Esophagus (tissue), 2 donors: ENCODE results near the gene VHLL. TPM values are rescaled to one million over a fixed set of nuclear protein-coding genes. Genes with fewer than 3 reads are reported as not detected.

Experiments used
- H3K27ac ChIP-seq, 2 donors: one replicate each; pipeline ENCODE4 v1.5.1; 2013; ENCODE audit warnings: low read depth in 2 of 2, mild to moderate bottlenecking in 2 of 2, inconsistent platforms in 1 of 2, low read length in 1 of 2, moderate library complexity in 1 of 2
- H3K27me3 ChIP-seq, 2 donors: one replicate each; pipeline ENCODE4 v1.6.1; 2013; ENCODE audit warnings: low read length in 2 of 2, control low read depth in 1 of 2, mild to moderate bottlenecking in 1 of 2; ENCODE audit not compliant: insufficient read depth in 2 of 2, control insufficient read depth in 1 of 2
- H3K36me3 ChIP-seq, 2 donors: one replicate each; pipeline ENCODE4 v1.6.1; 2013; ENCODE audit warnings: low read length in 1 of 2; ENCODE audit not compliant: control insufficient read depth in 2 of 2, insufficient read depth in 2 of 2
- H3K4me1 ChIP-seq, 2 donors: one replicate each; pipeline ENCODE4 v1.6.1; 2013; ENCODE audit warnings: low read length in 1 of 2; ENCODE audit not compliant: control insufficient read depth in 2 of 2, insufficient read depth in 2 of 2
- H3K4me3 ChIP-seq, 2 donors: one replicate each; pipeline ENCODE4 v1.5.1; 2013; ENCODE audit warnings: low read length in 2 of 2, mild to moderate bottlenecking in 2 of 2, low read depth in 1 of 2, moderate library complexity in 1 of 2
- H3K9me3 ChIP-seq, 2 donors: one replicate each; pipeline ENCODE4 v1.6.1; 2013; ENCODE audit warnings: mild to moderate bottlenecking in 2 of 2, low read depth in 1 of 2, low read length in 1 of 2, moderate library complexity in 1 of 2; ENCODE audit not compliant: control insufficient read depth in 2 of 2, insufficient read depth in 1 of 2
- WGBS, 2 donors: extraction: QIAGEN DNeasy Blood & Tissue Kit; methylation state at CpG; one replicate each; pipeline ENCODE4 v1.1.7; 2013; 5-methylcytosine and 5-hydroxymethylcytosine counted together
- polyA plus RNA-seq, 2 donors: library from polyadenylated mRNA; stranded (reverse); fragments of 200-250 nt; gene quantifications; one replicate each; pipeline ENCODE4 v1.2.3, GENCODE V29; 2013
- donor health status: healthy with polysubstance abuse.
- donor health status: Bipolar disorder and iron deficiency.

VHLL gene
- polyA plus RNA-seq, 2 donors: not detected

DNA sequence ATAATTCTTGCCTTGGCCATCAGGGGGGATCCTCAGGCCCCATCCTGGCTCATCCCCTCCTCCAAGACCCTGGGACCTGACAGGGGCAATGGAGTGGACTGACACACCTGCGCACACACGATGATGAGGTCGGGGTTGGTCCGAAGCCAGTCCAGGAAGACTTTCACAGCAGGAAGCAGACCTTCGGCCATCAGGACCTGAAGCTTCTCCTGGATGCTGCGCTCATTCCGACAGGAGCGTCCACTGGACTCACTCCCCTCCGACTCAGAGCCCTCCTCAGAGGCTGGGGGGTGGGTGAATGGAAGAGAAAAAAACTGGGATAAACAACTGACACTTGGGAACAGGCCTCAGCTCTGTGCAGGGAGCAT is 35.8 kb downstream of the VHLL start:
- WGBS, 2 donors: 76 to 84% methylated on average over 9 of the region's 9 CpGs
- no peaks in the 10 kb centered on the region for H3K27me3 ChIP-seq
- H3K9me3 ChIP-seq: no peaks in the 10 kb centered on the region
- no peak overlapping the region for H3K4me3 ChIP-seq
- H3K36me3 ChIP-seq: peaks cover 52 to 70% of the 10 kb centered on the region in 2 donors
- peaks cover 0 to 7% of the 10 kb centered on the region in 2 donors for H3K4me1 ChIP-seq
- peak overlapping the region; percentile 62 to 90 for H3K27ac ChIP-seq

DNA sequence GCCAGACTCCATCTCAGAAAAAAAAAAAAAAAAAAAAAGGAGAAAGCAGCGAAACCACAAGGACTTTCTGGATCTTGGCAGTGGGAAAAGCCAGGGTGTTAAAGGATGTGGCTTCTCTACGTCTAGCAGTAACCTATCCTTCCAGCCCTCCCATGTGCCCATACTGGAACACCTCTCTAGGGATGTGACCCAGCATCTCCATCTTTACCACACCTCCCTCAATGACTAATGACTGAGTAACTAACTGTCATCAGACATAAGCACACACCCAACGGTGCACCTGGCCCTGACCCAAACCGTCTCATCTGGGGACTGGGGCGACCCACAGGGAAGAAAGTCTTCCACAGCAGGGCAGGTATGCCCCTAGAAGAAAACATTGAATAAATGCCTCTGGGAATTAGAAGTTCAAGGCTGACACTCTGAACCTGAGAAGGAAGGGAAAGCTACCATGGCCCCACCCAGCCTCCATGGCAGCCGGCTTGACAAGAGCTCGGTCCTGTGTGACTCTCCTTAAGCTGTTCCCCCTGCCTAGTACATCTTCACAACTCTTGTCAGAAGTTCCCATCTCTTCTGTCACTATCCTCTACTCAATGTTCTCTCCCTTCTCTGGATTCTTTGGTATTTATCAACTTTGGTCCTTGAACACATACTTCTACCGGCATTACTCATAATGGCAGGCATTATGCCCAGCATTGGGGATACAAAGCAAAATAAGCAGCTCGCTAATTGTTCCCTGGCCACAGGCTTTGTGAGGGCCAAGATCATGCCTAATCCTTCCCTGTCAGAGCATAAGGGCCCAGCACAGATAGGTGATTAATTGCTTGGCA is 36.4 kb downstream of the VHLL start:
- no peaks in the 10 kb centered on the region for H3K9me3 ChIP-seq
- H3K4me1 ChIP-seq: peaks cover 0 to 7% of the 10 kb centered on the region in 2 donors
- H3K27ac ChIP-seq: peak overlapping the region; percentile 62 to 90
- whole genome bisulfite sequencing, 2 donors: 53 to 66% methylated on average over 8 to 9 of the region's 9 CpGs
- H3K36me3 ChIP-seq: peaks cover 57 to 71% of the 10 kb centered on the region in 2 donors
- no peak overlapping the region for H3K4me3 ChIP-seq
- H3K27me3 ChIP-seq: no peaks in the 10 kb centered on the region

DNA sequence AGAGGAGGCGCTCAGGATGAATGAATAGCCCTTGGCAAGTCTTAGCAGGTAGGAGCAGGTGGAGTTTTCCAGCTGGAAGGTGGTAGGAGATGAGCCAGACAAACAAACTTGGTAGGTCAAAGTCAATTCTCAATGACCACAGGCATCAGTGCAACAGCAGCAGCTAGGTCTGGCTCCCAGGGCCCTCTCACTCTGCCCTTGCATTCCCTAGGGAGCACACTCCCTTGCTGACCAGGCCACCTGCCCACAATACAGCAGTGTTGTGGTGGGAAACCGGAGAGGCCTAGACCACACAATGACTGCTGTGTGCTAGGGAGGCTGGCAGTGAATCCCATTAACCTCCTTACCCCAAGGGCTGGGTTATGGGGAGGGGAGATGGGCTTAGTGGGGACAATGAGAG is 38.2 kb downstream of the VHLL start:
- H3K27ac ChIP-seq: no peak overlapping the region
- H3K9me3 ChIP-seq: no peaks in the 10 kb centered on the region
- 75 to 88% methylated on average over 2 of the region's 2 CpGs for WGBS, 2 donors
- no peak overlapping the region for H3K4me3 ChIP-seq
- H3K4me1 ChIP-seq: peaks cover 0 to 7% of the 10 kb centered on the region in 2 donors
- H3K27me3 ChIP-seq: no peaks in the 10 kb centered on the region
- H3K36me3 ChIP-seq: peaks cover 52 to 65% of the 10 kb centered on the region in 2 donors

DNA sequence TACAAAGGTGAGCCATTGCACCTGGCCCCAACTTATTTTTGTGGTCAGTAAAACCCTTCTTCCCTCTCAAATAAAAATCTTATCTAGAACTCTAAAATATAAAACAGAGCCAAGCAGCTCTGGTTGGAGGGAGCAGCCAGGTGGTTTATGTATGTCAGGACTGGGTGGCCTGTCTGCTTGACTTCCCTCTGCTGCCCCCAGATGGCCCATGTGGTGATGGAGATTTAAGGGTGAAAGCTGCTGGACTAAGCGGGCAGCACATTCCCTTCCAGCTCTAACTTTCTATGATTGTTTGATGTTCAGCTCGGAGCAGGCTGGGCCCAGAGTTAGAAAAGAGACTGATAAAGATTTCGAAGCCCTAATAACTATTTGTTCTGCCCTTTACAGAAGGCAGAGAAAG is 39.3 kb downstream of the VHLL start:
- Histone ChIP-seq H3K4me1 (peaks cover 0 to 7% of the 10 kb centered on the region in 2 donors), H3K36me3 (peaks cover 46 to 56% of the 10 kb centered on the region in 2 donors), H3K27ac (no peak overlapping the region), H3K4me3 (no peak overlapping the region), H3K9me3 (no peaks in the 10 kb centered on the region), H3K27me3 (no peaks in the 10 kb centered on the region)
- WGBS, 2 donors: 85 to 86% methylated on average over 3 of the region's 3 CpGs

DNA sequence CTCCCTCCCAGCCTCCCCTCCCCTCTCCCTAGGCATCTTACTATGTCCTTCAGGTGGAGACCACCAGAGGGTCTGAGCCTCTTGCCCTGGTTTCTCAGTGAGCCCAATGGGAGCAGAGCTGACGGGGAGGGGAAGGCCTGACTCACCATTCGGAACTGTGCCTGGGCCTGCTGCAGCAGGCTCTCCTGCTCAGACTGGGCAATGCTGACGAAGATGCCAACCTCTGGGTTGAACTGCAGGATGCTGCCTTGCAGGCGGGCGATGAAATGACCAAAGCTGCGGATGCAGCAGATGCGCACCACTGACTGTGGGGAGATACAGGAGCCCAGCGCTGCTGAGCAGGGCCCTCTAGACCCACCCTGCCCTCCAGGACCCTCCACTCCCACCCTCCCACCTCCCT is 40.2 kb downstream of the VHLL start:
- H3K27ac ChIP-seq: peak overlapping the region in 1 of 2 donors; percentile 26
- 62 to 81% methylated on average over 7 to 8 of the region's 8 CpGs for WGBS, 2 donors
- H3K36me3 ChIP-seq: peaks cover 46 to 56% of the 10 kb centered on the region in 2 donors
- peaks cover 0 to 7% of the 10 kb centered on the region in 2 donors for H3K4me1 ChIP-seq
- H3K9me3 ChIP-seq: no peaks in the 10 kb centered on the region
- no peak overlapping the region for H3K4me3 ChIP-seq
- no peaks in the 10 kb centered on the region for H3K27me3 ChIP-seq

DNA sequence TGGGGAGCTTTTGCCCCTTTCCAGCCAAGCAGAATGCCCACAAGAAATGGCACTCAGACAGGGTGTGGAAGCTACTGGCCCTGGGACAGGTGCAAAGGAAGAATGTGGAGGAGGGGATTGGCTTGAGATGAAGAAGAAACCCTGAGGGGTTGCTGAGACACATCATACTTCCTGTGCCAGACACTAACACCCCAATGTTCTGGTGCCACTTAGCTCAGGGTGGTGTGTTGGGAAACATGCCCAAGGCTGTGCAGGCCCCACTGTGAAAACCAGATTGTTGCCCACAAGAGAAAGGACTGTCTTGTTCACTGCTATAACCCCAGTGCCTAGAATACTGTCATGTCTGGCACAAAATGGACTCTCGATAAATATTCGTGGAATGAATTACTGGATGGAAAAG is 41.4 kb downstream of the VHLL start:
- no peaks in the 10 kb centered on the region for H3K9me3 ChIP-seq
- 58 to 80% methylated on average over 2 of the region's 2 CpGs for WGBS, 2 donors
- H3K4me3 ChIP-seq: no peak overlapping the region
- peaks cover 47 to 61% of the 10 kb centered on the region in 2 donors for H3K36me3 ChIP-seq
- H3K4me1 ChIP-seq: peaks cover 0 to 4% of the 10 kb centered on the region in 2 donors
- H3K27ac ChIP-seq: no peak overlapping the region
- H3K27me3 ChIP-seq: no peaks in the 10 kb centered on the region

DNA sequence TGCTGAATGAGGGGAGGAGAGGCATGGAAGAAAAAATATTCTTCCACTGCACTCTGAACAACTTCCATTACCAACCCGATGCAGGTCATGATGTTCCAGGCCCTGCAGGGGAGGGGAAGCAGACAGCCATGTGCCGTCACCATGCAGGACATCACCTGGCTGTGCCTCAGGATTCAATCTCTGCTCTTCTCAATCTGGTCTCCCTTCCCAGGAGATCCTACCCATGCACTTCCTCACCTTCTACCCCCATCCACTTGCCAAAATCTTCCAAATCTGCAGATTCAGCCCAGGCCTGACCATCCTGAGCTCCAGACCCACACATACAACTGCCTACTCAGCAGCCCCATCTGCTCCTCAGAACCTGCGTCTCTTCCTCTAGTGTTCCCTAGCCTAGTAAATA is 45.5 kb downstream of the VHLL start:
- Histone ChIP-seq H3K36me3 (peaks cover 44 to 66% of the 10 kb centered on the region in 2 donors), H3K27me3 (no peaks in the 10 kb centered on the region), H3K4me1 (peaks cover under 1 to 2% of the 10 kb centered on the region in 2 donors), H3K27ac (no peak overlapping the region), H3K4me3 (no peak overlapping the region), H3K9me3 (no peaks in the 10 kb centered on the region)
- 93% methylated on average over 3 of the region's 3 CpGs for WGBS, 2 donors

DNA sequence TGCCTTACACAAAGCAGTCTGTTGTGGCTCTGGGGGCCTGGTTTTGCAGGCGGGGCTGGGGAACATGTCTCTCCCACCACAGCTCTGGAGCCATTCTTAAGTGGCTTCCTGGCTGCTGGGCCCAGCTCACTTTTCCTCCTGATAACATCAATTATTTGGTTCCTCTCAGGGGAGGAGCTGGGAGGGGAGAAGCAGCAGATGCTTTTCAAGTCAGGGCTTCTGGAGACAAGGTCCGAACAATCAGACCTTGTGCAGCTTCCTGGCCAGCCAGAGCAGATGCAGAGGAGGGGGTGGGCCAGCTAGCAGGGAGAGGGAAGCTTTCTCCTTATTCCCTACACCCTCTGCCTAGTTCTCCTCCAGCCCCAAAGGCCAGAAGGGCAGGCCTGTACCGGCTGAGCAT is 47.6 kb downstream of the VHLL start:
- Histone ChIP-seq H3K36me3 (peaks cover 33 to 52% of the 10 kb centered on the region in 2 donors), H3K27me3 (no peaks in the 10 kb centered on the region), H3K27ac (no peak overlapping the region), H3K4me1 (peaks cover 2 to 15% of the 10 kb centered on the region in 2 donors), H3K9me3 (no peaks in the 10 kb centered on the region), H3K4me3 (no peak overlapping the region)
- WGBS, 2 donors: 28 to 43% methylated on average over 3 of the region's 3 CpGs

DNA sequence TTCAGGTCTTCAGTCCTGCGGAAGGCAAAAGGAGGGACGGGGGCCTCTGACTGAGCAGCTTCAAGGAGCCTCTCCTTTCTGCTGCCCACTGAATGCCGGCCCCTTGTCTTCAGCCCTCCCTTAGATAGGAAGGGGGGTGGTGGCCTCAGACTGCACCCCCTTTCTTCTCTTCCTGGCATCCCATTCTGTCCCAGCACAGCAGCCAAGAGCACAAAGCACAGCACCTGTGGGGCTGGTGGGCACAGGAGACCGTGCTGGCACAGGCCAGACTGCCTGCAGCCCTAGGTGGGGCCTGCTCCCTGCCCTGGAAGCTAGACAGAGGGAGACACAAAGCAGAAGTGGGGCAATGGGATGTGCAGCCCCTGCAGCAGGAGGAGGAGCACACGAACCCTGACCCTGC is 49.5 kb downstream of the VHLL start:
- no peak overlapping the region for H3K27ac ChIP-seq
- H3K4me1 ChIP-seq: peaks cover 4 to 31% of the 10 kb centered on the region in 2 donors
- H3K9me3 ChIP-seq: no peaks in the 10 kb centered on the region
- no peaks in the 10 kb centered on the region for H3K27me3 ChIP-seq
- no peak overlapping the region for H3K4me3 ChIP-seq
- H3K36me3 ChIP-seq: peaks cover 26 to 48% of the 10 kb centered on the region in 2 donors
- WGBS, 2 donors: 74 to 75% methylated on average over 5 of the region's 5 CpGs
